ENCODE results near the gene TMEM179.

DNA sequence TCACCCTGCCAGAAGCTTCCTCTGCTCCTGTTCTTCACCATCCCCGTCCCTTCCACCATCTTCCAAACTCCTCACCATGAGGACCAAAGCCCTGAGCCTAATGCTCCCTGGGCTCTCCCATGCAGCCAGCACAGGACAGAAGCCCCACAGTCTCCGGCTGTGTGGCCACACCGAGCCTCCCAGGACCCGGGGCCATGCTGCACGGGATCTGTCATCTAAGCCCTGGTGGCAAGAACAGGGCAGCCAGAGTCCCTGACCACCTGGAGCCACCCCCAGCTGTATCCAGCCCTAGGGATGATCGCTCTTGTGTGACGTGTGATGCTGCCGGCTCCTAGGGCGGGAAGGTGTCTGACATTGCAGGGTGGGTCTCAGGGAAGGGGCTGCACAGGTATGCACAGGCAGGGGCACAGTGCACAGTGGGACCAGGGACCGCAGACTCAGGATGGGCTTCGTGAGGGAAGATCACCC is 8.1 kb downstream of the TMEM179 start:
- TF ChIP-seq CTCF (IDR thresholded peaks at IDR 0.05; ENCODE audit: low read depth, low read length), result no peak
- no peak for TF ChIP-seq POLR2A (IDR thresholded peaks at IDR 0.05; ENCODE audit: extremely low read depth, insufficient read length)
- no peak for TF ChIP-seq MYC (IDR thresholded peaks at IDR 0.05; ENCODE audit: low read depth, low read length)
